Muscle of leg (tissue), 11 donors: ENCODE measurements around the gene FN3KRP. TPM values are rescaled to one million over a fixed set of nuclear protein-coding genes. Genes with fewer than 3 reads are reported as not detected.

Source experiments
- DNase-seq: peaks from one replicate; pipeline ENCODE4 v3.0.0; 2013
- H3K27ac ChIP-seq: one replicate; pipeline ENCODE4 v1.5.1; 2013; ENCODE audit warnings: mild to moderate bottlenecking, low read length, control low read depth
- H3K27me3 ChIP-seq: one replicate; pipeline ENCODE4 v1.6.1; 2013; ENCODE audit warnings: low read length; ENCODE audit not compliant: control insufficient read depth, insufficient read depth
- H3K36me3 ChIP-seq: one replicate; pipeline ENCODE4 v1.6.1; 2013; ENCODE audit warnings: low read length; ENCODE audit not compliant: control insufficient read depth, insufficient read depth
- H3K4me1 ChIP-seq: one replicate; pipeline ENCODE4 v1.6.1; 2013; ENCODE audit warnings: low read length; ENCODE audit not compliant: control insufficient read depth, insufficient read depth
- H3K4me3 ChIP-seq: one replicate; pipeline ENCODE4 v1.5.1; 2013; ENCODE audit warnings: low read length, control low read depth
- H3K9me3 ChIP-seq: replicated peaks from 2 replicates; pipeline ENCODE4 v1.6.1; 2013; ENCODE audit warnings: low read depth, low read length; ENCODE audit not compliant: control insufficient read depth
- WGBS: methylation state at CpG from one replicate; pipeline ENCODE4 v1.1.5; 2013; ENCODE audit warnings: missing lambda C conversion rate; ENCODE audit not compliant: insufficient coverage; 5-methylcytosine and 5-hydroxymethylcytosine counted together
- polyA plus RNA-seq, 8 donors: library from polyadenylated mRNA; unstranded; fragments of 120-200 nt; gene quantifications; one replicate each; pipeline versions ENCODE4 v1.2.1 to v1.2.3, GENCODE V29; 2013; ENCODE audit warnings: inconsistent platforms in 1 of 8, low replicate concordance in 1 of 8; ENCODE audit not compliant: insufficient read length in 8 of 8, insufficient read depth in 1 of 8
- total RNA-seq: library from RNA; stranded (reverse); fragments of 120-200 nt; gene quantifications from one replicate; pipeline ENCODE4 v1.2.4, GENCODE V29; 2013

The FN3KRP gene
- total and polyA plus RNA-seq, 9 donors, result 17.6 to 39.5 (median 34.4) TPM

DNA sequence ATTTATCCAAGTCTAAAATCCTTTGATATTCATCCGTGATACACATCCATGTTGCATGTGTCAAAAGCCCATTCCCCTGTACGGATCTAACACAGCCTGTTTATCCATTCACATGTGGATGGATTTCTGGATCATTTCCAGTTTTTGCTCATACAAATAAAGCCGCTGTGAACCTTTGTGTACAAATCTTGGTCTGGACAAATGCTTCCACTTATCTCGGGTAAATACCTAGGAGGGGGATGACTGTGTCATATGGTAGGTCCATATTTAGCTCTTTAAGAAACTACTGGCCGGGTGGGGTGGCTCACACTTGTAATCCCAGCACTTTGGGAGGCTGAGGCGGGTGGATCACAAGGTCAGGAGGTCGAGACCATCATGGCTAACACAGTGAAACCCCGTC lies 29.0 kb downstream of the FN3KRP start:
- Histone ChIP-seq H3K4me3 (no peak overlapping the region), H3K27ac (no peak overlapping the region), H3K4me1 (no peaks in the 10 kb centered on the region), H3K27me3 (no peaks in the 10 kb centered on the region), H3K36me3 (peaks cover 37% of the 10 kb centered on the region), H3K9me3 (peaks cover 33% of the 10 kb centered on the region)
- 38% methylated on average over 2 of the region's 8 CpGs for WGBS
- no peak for DNase-seq

DNA sequence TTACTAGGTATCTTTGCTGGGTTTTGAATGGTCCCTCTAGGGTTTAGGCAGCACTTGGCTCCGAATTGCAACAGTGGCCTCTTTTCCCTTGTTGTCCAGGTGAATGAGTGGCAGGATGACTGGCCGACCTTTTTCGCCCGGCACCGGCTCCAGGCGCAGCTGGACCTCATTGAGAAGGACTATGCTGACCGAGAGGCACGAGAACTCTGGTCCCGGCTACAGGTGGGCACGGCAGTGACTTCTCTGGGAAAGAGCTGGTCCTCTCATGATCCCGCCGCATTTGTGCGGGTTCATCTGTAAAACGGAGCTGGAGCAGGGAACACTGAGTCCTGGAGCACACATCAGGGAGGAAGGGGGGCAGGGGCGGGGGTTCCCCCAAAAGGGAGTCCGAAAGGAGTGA lies 32.2 kb downstream of the FN3KRP start:
- Histone ChIP-seq H3K4me3 (no peak overlapping the region), H3K9me3 (peaks cover 23% of the 10 kb centered on the region), H3K27me3 (no peaks in the 10 kb centered on the region), H3K4me1 (peaks cover 8% of the 10 kb centered on the region), H3K36me3 (peaks cover 9% of the 10 kb centered on the region), H3K27ac (no peak overlapping the region)
- no peak for DNase-seq
- WGBS, result 97% methylated on average over 15 of the region's 16 CpGs

- peaks cover 9% of the 10 kb centered on the region for H3K36me3 ChIP-seq
- 50% methylated on average over 29 of the region's 40 CpGs for WGBS
- no peak for DNase-seq
- H3K27me3 ChIP-seq, result no peaks in the 10 kb centered on the region
- H3K4me1 ChIP-seq, result peaks cover 17% of the 10 kb centered on the region
- peaks cover 23% of the 10 kb centered on the region for H3K9me3 ChIP-seq
- H3K4me3 ChIP-seq, result no peak overlapping the region
- H3K27ac ChIP-seq, result no peak overlapping the region
These were observed 33.9 kb downstream of the FN3KRP start for GRCh38 chr17:82750241-82750908.

- Histone ChIP-seq H3K36me3 (peaks cover 11% of the 10 kb centered on the region), H3K4me3 (peak overlapping the region; percentile 42), H3K4me1 (peaks cover 17% of the 10 kb centered on the region), H3K9me3 (peaks cover 20% of the 10 kb centered on the region), H3K27ac (no peak overlapping the region), H3K27me3 (no peaks in the 10 kb centered on the region)
- DNase-seq, result no peak
- under 1% methylated on average over 46 of the region's 56 CpGs for WGBS
These were observed 34.7 kb downstream of the FN3KRP start for GRCh38 chr17:82751171-82751570.

DNA sequence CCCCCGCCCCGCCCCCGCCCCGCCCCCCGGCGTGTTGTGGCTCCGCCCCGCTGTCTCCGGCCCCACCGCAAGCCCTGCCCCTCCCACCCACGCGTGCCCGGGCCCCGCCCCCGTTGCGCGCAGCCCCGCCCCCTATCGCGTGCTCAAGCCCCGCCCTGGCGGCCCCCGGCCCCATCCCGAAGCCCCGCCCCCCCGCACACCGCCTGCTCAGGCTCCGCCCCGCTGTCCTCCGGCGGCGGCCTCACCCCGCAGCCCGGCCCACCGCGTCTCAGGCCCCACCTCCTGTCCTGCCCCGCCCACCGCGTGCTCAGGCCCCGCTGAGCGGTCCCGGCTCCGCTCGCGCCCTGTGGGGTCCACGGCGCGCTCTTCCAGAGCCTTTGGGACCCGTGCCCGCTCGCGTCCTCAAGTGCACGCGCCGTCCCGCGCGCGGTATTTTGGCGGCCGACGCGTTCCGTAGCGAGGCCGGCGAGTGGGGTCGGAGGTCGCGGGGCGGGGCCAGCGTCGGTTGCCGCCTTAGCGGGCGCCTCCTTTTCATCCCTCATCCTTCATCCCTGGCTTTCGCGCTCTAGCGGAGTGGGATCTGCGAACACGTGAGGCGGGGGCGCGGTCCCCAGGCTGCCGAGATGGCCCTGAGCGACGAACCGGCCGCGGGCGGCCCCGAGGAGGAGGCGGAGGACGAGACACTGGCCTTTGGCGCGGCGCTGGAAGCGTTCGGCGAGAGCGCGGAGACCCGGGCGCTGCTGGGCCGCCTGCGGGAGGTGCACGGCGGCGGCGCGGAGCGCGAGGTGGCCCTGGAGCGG lies 35.3 kb downstream of the FN3KRP start, which contains the start of gene TBCD:
TSS of gene TBCD (plus strand) at position 495 of the 800 bp plus-strand sequence. CDS start at position 624, 129 bp downstream.
- WGBS, result under 1% methylated on average over 94 of the region's 114 CpGs

GRCh38 chr17:82752371-82753200 lies 36.1 kb downstream of the FN3KRP start:
- 2% methylated on average over 61 of the region's 72 CpGs for WGBS
- Histone ChIP-seq H3K4me3 (peak overlapping the region; percentile 73), H3K36me3 (peaks cover 13% of the 10 kb centered on the region), H3K4me1 (peaks cover 17% of the 10 kb centered on the region), H3K9me3 (peaks cover 10% of the 10 kb centered on the region), H3K27me3 (no peaks in the 10 kb centered on the region), H3K27ac (peak overlapping the region; percentile 29)
- DNase-seq, result peak; percentile 61

More for the DNA sequence above, 35.3 kb downstream of the FN3KRP start, which contains the start of gene TBCD:
- Histone ChIP-seq H3K9me3 (peaks cover 16% of the 10 kb centered on the region), H3K27ac (peak within 1 kb of the TSS; percentile 75), H3K4me3 (peak within 1 kb of the TSS; percentile 73), H3K27me3 (no peaks in the 10 kb centered on the region), H3K36me3 (peaks cover 13% of the 10 kb centered on the region), H3K4me1 (peaks cover 17% of the 10 kb centered on the region)
- peak; percentile 95 for DNase-seq

DNA sequence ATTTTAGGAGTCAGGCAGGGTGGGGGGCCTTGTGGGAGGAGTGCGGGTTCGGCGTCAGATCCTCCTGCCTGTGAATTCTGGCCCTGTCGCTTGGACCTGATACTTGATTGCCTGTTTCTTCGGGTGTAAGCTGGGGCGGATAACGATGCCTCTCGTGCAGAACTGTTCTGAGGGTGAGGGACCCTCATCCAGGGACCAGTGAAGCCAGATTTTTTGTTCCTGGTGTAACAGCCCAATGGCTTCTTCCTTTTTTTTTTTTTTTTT lies 36.6 kb downstream of the FN3KRP start:
- H3K36me3 ChIP-seq, result peaks cover 13% of the 10 kb centered on the region
- H3K9me3 ChIP-seq, result peaks cover 10% of the 10 kb centered on the region
- peak overlapping the region; percentile 73 for H3K4me3 ChIP-seq
- no peak overlapping the region for H3K27ac ChIP-seq
- DNase-seq, result no peak
- H3K4me1 ChIP-seq, result peaks cover 17% of the 10 kb centered on the region
- WGBS, result 32% methylated on average over 4 of the region's 8 CpGs
- no peaks in the 10 kb centered on the region for H3K27me3 ChIP-seq

- Histone ChIP-seq H3K27ac (no peak overlapping the region), H3K36me3 (peaks cover 4% of the 10 kb centered on the region), H3K4me3 (no peak overlapping the region), H3K27me3 (no peaks in the 10 kb centered on the region), H3K4me1 (peaks cover 17% of the 10 kb centered on the region), H3K9me3 (peaks cover 3% of the 10 kb centered on the region)
- peak; percentile 32 for DNase-seq
- WGBS, result 68% methylated on average over 15 of the region's 19 CpGs
These were observed 38.0 kb downstream of the FN3KRP start for GRCh38 chr17:82754297-82755208.

- Histone ChIP-seq H3K4me1 (peaks cover 17% of the 10 kb centered on the region), H3K27me3 (no peaks in the 10 kb centered on the region), H3K9me3 (no peaks in the 10 kb centered on the region), H3K27ac (no peak overlapping the region), H3K4me3 (no peak overlapping the region), H3K36me3 (peaks cover 7% of the 10 kb centered on the region)
- 86% methylated on average over 5 of the region's 7 CpGs for WGBS
- DNase-seq, result no peak
These were observed 39.7 kb downstream of the FN3KRP start for GRCh38 chr17:82756166-82756565.
